OCI-LY7 (cell line): ENCODE data around the gene ANO2.

Source experiments
- EZH2phosphoT487 ChIP-seq: fragments of 200-600 bp; sonication (generic); IDR thresholded peaks from 2 replicates; pipeline ENCODE4 v1.6.1; 2018; ENCODE audit warnings: low read depth, borderline replicate concordance, mild to moderate bottlenecking, mixed run types, antibody characterized with exemption, low read length, moderate library complexity, mixed read lengths
- TF ChIP-seq, protein P1 (sequence below): fragments of 200-600 bp; sonication (generic); conservative IDR thresholded peaks from 2 replicates; pipeline ENCODE4 v1.5.1; 2014; ENCODE audit warnings: mild to moderate bottlenecking, antibody characterized with exemption, low read length, moderate library complexity, mixed read lengths

DNA sequence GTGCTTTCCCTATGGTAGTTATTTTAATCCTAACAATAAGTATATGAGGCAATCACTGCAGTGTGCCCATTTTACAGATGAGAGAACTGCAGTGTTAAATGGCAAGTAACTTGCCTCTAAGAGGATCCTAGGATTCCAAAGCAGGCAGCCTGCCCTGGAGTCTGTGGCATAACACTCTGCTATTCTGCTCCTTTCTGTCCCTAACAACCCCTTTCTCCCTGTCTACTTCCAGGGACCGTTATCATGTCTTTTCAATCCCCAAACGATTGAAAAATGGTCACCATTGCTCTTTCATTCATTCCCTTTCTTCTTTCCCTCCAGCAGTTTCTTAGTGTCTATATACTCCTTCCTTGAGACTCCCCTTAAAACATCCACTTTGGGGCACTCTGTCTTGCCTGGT lies 1.3 kb upstream of the ANO2 start:
- TF ChIP-seq, protein P1, sequence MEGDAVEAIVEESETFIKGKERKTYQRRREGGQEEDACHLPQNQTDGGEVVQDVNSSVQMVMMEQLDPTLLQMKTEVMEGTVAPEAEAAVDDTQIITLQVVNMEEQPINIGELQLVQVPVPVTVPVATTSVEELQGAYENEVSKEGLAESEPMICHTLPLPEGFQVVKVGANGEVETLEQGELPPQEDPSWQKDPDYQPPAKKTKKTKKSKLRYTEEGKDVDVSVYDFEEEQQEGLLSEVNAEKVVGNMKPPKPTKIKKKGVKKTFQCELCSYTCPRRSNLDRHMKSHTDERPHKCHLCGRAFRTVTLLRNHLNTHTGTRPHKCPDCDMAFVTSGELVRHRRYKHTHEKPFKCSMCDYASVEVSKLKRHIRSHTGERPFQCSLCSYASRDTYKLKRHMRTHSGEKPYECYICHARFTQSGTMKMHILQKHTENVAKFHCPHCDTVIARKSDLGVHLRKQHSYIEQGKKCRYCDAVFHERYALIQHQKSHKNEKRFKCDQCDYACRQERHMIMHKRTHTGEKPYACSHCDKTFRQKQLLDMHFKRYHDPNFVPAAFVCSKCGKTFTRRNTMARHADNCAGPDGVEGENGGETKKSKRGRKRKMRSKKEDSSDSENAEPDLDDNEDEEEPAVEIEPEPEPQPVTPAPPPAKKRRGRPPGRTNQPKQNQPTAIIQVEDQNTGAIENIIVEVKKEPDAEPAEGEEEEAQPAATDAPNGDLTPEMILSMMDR: no peak
- no peak for TF ChIP-seq EZH2phosphoT487
